HG02840 (cell line): ENCODE data around the gene MOB3C.
"Not testable (repeated sequence)": the region's sequence is repeated elsewhere in the genome, so short reads cannot be mapped to it uniquely, and the experiment has no call there.

Experiments used
- ATAC-seq: cut with Tn5 transposase; IDR thresholded peaks from one replicate; pipeline ENCODE4 v1.9.1; 2021; ENCODE audit warnings: mild to moderate bottlenecking, moderate library complexity, moderate number of reproducible peaks; ENCODE audit not compliant: unreplicated experiment, low FRiP score

The MOB3C gene

DNA sequence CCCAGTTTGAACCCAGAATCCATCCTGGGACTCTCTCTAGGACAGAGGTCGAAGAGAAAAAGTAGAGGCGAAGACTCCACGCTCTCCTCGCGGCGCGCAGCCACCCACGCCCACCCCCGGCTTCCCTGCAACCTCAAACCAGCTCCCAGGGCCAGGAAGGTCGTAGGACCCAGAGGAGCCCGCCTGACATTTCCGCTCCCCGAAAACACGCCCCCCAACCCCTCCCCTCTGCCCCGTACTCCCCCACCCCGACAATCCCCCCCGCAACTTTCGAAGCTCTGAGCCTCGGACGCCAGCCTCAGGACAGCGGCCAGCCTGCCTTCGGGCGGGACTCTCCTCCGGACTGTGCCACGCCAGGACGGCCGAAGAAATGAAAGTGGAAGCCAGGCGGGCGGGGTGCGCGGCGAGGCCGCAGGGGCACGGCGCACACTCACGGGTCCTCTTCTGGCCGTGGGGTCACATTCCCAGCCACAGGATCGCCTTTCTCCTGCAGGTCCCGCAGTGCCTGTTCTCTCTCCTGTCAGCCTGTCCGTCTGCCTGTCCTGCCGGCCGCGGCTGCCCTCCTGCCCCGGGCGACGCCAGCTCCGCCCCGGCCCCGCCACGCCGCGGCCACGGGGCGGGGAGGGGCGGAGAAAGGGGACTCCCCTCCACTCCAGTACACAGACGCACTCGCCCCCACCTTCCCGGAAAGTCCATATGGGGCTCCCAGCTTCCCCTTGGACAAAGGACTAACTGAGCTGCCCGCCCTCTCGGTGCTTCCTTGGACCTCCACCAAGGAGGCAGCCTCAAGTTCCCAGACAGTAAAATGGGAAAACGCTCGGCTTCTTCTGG lies at the start of gene MOB3C:
Gene MOB3C (minus strand): TSS at position 535 of the 831 bp plus-strand sequence. CDS start 3,490 bp downstream, outside the sequence.
- no peak for ATAC-seq

DNA sequence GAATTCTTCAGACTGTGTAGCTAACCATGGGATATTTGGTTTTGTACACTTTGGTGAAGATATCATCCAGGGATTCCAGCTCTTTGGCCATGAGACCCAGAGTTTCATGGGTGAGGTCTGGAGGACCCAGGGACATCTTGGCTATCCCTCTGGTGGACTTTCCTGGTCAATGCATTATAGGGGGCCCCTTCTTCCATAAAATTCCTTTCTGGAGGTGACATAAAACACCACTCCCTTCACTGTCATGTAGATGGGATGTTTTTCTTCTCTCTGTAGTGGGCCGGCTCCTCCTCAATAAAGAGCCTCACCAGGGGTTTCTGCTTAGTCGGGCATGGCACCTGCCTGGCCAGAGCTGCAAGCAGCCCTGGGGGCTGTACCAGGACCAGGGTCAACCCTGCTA lies 49.4 kb upstream of the MOB3C start:
- ATAC-seq = no peak

DNA sequence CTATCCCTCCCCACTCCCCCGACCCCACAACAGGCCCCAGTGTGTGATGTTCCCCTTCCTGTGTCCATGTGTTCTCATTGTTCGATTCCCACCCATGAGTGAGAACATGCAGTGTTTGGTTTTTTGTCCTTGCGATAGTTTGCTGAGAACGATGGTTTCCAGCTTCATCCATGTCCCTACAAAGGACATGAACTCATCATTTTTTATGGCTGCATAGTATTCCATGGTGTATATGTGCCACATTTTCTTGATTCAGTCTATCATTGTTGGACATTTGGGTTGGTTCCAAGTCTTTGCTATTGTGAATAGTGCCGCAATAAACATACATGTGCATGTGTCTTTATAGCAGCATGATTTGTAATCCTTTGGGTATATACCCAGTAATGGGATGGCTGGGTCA lies 46.3 kb upstream of the MOB3C start:
- ATAC-seq = not testable (repeated sequence)

DNA sequence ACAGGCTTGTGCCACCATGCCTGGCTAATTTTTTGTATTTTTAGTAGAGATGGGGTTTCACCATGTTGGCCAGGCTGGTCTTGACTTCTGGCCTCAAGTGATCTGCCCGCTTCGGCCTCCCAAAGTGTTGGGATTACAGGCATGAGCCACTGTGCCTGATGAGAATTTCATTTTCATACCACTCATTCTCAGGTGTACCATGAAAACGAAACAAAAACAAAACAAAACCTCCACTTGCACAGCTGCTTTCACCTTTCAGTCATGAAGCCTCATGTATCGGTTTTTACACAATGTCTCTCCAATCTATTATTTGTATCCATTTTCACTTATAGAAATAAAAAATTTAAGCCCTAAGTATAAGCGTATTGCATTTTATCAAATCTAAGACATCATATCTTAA lies 43.5 kb upstream of the MOB3C start:
- ATAC-seq = not testable (repeated sequence)

DNA sequence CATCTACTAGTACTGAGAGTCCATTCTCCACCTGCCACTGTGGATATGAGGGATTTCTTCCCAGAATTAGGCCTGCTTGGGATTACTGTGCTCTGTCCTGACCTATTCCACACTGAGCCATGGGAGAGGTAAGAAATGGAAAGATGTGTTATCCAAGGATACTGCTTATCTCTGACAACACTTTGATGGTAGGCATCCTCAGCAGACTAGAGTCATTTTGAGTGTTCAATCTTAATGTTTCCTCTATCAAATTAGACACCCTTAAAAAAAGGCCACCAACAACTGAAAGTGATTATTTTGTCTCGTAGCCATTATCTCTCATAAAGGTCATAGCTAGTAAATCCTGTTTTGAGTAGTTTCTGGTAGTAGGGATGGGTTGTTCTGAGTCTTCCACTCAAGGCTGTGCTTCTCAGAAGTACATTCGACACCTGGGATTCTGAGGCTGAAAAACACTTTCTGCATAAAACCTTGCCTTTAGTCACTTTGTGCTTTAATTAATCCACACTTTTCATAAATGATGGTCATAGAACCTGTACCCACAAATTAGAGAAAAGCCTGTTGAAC lies 42.8 kb upstream of the MOB3C start:
- ATAC-seq = no peak

DNA sequence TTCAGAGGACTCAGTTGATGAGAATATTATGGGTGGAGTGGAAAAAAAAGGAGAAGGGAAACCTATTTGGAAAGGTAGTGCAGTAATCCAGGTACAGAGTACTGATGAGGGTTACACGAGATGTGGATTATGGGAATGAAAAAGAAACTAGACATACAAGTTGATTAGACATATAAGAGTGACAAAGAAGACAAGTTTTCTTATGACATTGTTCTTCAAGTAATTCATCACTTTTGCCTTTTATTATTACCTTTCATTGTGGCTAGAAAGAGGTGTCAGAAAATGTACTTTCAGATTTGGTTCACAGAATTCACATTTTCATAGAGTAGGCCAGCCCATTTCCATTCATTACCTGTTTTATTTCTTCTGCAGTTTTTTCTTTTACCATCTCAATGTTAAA lies 41.2 kb upstream of the MOB3C start:
- ATAC-seq = no peak

DNA sequence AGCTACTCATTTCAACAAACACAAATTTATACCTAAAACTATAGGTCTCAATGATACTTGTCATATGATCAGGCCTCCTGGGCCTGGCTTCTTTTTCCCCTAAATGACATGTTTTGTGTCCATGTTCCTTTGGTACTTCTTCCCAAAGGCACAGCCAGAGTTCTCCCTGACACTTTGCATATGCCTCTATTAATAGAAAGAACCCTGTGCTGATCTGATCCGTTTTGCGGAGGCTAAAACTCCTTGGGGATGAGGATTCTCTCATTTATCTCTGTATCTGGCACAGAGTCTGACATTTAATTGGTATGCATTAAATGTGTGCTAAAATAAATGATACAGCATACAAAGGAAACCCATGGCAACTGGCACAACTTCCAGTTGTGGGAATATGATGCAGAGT lies 40.0 kb upstream of the MOB3C start:
- no peak for ATAC-seq

DNA sequence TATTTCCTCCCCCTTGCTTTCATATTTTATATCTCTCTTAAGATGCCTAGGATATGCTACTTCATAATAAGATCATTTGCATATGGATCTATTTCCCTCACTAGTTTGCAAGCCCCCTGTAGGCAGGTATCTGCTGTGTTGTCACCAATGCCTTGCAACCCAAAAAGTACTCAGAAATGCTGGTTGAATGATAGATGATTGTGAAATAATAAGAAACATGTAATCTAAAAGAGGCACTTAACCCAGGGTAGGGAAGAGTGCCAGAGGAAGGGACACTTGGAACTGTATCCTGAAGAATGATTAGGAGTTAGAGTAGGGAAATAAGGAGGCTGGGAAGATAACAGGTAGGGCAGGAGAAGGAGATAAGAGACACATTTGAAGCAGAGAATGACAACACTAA lies 39.2 kb upstream of the MOB3C start:
- no peak for ATAC-seq

DNA sequence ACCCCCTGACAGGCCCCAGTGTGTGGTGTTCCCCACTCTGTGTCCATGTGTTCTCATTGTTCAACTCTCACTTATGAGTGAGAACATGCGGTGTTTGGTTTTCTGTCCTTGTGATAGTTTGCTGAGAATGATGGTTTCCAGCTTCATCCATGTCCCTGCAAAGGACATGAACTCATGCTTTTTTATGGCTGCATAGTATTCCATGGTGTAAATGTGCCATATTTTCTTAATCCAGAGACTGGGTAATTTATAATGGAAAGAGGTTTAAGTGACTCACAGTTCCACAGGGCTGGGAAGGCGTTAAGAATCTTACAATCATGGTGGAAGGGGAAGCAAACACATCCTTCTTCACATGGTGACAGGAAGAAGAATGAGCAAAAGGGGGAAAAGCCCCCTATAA lies 38.1 kb upstream of the MOB3C start:
- not testable (repeated sequence) for ATAC-seq

DNA sequence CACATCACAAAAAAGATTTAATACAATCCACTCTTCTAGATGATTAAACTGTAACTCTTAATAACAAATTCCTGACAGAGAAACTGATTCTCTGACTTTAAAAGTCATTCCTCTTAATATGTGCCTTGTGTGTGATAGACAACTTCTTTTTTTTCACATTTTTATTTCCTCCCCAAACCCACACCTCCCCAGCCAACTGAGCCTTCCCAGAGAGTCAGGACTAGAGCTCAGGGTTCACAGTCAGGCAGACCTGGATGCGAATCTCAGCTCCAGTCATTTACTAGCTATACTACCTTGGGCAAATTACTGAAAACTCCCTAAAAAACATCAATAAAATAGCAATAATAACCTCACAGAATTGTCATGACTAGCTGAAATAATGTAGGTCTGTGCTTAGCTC lies 37.4 kb upstream of the MOB3C start:
- no peak for ATAC-seq

DNA sequence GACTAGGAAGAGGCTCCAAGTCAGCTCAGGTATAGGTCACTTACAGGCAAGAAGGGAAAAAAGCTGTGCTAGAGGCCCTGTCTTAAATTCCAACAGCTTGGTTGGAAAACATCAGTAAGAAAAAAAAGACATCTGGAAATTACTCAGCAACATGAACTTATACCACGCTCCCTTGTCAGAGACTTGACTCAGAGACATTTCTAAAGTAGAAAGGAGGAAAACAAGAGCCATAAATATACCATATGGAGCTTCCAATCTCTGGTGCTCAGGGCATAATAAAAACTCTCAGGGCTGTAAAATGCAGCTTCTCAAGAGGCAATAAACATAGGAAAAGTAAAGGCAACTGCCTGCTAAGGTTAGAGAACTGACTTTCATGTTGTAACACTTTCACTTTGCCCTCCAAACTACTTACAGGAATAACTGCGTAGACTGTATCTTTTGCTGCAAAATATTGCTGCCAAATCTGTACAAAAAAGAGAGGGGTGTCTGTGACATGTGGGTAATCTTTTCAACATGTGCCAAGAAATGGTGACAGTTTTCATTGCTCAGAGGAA lies 36.9 kb upstream of the MOB3C start:
- ATAC-seq = no peak

DNA sequence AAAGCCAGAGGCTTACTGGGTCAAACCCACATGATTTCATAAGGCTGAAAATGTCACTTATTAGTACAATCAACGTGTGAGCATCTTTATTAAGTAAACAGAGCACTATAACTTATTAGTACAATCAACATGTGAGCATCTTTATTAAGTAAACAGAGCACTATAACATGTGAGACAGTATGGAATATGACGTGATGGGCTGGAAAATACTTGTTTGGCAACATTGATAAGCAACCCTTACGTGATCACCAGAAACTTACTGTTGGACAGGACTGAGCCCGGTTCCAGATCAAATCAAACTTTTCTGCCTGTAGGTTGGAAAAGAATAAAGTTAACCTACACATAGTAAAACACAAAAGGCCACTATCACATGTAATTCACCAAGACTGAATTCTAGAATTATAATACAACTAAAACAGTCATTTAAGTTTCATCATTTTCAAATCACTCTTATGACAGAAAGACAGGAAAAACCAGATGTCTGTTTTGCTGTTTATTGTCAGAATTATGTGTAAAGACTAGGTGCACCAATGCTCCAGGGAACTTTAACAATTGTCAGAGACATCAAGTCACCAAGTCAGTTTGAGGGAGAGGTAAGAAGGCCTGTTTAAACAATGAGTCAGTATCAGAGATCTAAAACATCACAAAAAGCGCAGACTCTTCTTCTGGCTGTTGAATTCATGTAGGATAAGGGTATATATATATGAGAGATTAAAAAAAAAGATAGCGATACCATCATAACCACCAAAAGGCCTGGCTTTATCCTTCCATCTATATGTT lies 35.9 kb upstream of the MOB3C start:
- ATAC-seq = no peak

DNA sequence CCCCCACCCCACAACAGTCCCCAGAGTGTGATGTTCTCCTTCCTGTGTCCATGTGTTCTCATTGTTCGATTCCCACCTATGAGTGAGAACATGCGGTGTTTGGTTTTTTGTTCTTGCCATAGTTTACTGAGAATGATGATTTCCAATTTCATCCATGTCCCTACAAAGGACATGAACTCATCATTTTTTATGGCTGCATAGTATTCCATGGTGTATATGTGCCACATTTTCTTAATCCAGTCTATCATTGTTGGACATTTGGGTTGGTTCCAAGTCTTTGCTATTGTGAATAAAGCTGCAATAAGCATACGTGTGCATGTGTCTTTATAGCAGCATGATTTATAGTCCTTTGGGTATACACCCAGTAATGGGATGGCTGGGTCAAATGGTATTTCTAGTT lies 34.5 kb upstream of the MOB3C start:
- not testable (repeated sequence) for ATAC-seq

DNA sequence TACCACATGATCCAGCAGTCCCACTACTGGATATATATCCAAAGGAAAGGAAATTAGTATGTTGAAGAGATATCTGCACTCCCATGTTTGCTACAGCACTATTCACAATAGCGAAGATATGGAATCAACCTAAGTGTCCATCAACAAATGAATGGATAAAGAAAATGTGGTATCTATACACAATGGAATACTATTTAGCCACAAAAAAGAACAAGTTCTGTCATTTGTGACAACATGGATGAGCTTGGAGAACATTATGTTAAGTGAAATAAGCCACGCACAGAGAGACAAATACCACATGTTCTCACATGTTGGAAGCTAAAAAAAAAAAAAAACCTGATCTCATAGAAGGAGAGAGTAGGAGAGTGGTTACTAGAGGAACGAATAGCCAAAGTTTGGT lies 33.9 kb upstream of the MOB3C start:
- ATAC-seq = no peak

DNA sequence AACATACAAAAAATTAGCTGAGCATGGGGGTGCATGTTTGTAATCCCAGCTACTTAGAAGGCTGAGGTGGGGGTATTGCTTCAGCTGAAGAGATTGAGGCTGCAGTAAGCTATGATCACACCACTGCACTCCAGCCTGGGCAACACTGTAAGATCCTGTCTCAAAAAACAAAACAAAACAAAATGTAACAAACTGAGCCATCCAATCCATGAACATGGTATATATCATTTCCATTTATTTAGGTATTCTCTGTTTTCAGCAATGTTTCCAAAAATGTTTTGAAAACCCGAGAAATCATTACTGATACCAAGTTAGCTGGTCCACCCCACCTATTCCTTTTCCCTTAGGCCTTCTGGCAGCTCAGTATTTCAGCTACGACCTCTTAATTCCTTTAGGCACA lies 33.2 kb upstream of the MOB3C start:
- ATAC-seq = no peak

DNA sequence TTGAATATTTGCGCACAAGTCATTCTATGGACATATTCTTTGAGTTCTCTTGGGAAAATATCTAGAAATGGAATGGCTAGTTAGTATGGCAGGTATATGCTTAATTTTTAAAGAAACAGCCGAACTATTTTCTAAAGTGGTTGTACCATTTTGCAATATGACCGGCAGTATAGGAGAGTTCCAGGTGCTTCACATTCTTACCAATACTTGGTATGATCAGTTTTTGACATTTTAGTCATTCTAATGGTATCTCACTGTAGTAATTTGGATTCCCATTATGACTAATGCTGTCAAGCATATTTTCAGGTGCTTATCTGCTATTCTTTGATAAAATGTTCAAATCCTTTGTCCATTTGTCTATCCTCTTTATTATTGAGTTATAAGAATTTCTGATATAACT lies 31.0 kb upstream of the MOB3C start:
- ATAC-seq = no peak

DNA sequence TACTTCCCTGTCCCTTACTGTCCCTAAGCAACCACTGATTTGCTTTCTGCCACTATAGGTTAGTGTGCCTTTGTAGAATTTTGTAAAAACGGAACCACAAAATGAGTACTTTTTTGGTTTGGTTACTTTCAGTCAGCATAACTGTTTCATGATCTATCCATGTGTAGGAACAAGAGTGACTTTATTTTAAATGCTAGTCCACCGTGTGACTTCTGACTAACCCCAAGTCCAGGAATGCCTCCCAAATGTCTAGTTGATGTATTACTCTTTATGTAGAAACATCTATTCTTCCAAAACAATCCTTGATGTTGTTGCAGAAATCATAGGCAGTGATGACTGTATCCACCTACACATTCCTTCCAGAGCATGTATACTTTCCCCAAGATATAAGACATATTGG lies 30.2 kb upstream of the MOB3C start:
- ATAC-seq = no peak

DNA sequence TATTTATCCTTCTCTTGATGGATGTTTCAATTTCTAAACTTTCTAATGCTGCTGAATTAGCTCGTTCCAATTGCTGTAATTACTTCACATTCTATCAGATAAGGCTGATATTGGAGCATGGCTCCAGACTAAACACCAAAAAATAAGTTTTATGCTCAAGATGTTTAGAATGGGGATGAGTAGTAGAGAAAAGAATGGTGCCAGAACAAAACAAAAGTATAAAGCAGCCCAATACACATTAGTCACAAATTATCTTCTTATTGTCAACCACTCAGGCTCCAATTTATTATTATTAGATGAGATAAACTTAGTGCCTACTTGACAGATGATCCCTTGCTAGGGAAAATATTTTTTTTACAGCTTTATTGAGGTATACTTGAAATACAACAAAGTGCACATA lies 29.7 kb upstream of the MOB3C start:
- ATAC-seq = no peak

DNA sequence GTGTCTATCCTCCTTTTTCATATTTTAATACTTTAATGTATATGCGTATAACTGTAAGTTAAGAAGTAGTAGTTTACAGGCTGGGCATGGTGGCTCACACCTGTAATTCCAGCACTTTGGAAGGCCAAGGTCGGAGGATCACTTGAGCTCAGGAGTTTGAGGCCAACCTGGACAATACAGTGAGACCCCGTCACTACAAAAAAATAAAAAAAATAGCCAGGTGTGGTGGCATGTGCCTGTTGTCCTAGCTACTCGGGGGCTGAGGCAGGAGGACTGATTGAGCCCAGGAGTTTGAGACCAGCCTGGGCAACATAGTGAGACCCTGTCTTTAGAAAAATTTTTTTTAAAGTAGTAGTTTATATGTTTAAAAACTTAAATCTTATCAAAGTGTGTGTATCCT lies 29.2 kb upstream of the MOB3C start:
- no peak for ATAC-seq

DNA sequence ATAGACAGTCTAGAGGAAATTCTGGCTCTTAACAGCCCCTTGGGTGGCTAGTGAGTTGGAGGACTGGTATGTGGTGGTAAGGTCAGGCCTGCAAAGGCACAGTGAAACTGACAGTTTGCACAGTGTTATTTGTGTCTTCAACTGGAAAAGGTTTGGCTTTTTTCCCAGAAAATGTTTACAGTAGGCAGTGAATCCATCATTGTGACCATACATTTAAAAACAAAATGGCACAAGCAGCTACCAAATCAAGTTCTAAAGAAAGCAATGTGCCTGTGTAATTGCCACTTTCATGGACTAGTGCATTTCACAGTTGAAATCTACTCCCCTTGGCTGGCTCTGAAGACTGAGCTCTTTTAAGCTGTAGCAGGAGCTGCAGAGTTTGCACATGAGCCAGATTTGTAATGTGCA lies 26.8 kb upstream of the MOB3C start:
- no peak for ATAC-seq

DNA sequence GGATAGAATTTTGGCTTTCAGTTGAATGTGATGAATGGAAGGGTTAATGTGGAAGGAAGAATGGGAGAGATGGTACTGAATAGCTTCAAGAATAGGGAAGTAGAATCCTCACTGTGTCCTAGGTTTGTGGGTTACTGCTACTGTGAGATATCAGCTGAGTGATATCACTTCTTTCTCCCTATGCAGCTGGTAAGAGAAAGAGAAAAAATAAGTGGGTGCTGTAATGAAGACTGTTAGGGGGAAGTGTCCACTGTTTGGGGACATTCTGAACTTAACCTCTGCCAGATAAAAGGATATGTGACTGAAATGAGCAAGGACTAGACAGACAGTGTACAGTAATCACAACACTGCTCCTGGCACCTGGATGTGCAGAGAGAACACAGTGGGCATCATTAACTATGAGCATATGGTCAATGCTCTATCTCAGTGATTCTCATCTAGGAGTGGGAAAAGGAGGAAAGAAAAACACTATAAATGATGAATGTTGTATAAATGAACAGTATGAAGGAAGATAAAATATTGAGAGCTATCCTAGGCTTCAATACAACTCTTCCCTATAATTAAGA lies 25.6 kb upstream of the MOB3C start:
- no peak for ATAC-seq
